ENCODE data around the gene DGKD. TPM values are rescaled to one million over a fixed set of nuclear protein-coding genes. Genes with fewer than 3 reads are reported as not detected.

The DGKD gene
- total and polyA plus RNA-seq, 2 experiments from 2014 or later: 3.9 to 4.0 TPM

- Histone ChIP-seq H2AFZ (no peak overlapping the region), H3K9me3 (ENCODE audit: low read depth) (no peaks in the 10 kb centered on the region), H3K27me3 (replicated peaks; ENCODE audit: insufficient read depth) (no peaks in the 10 kb centered on the region), H3K4me3 (no peak overlapping the region), H3K79me2 (ENCODE audit: insufficient read depth) (no peaks in the 10 kb centered on the region), H3K36me3 (ENCODE audit: low read depth) (peaks cover 46% of the 10 kb centered on the region), H3K27ac (no peak overlapping the region), H4K20me1 (ENCODE audit: insufficient read depth) (no peaks in the 10 kb centered on the region), H3K4me1 (ENCODE audit: insufficient read depth) (peaks cover 20% of the 10 kb centered on the region), H3F3A (ENCODE audit: insufficient read depth) (peaks cover 18% of the 10 kb centered on the region), H3K9me2 (ENCODE audit: insufficient read depth) (no peaks in the 10 kb centered on the region), H3K4me2 (ENCODE audit: unreplicated experiment) (no peak overlapping the region), H3K9ac (no peak overlapping the region)
- no peak for TF ChIP-seq EZH2phosphoT487 (IDR thresholded peaks at IDR 0.05; ENCODE audit: insufficient read depth, low read depth)
- no peak for TF ChIP-seq EZH2 (IDR thresholded peaks at IDR 0.05; ENCODE audit: insufficient read depth, poor library complexity, severe bottlenecking)
- in situ Hi-C loops (cut with MboI): no loop called here
- WGBS, 2 experiments (ENCODE audit: low coverage in 1 of 2, low lambda C conversion rate in 2 of 2, missing lambda C conversion rate in 2 of 2): 98 to 99% methylated on average over 4 of the region's 4 CpGs
- no peak for DNase-seq
Measured at GRCh38 chr2:233492751-233493150, 138.5 kb downstream of the DGKD start.

GRCh38 chr2:233495503-233496496 lies 141.5 kb downstream of the DGKD start:
- H3K36me3 ChIP-seq (ENCODE audit: low read depth): peaks cover 46% of the 10 kb centered on the region
- no peaks in the 10 kb centered on the region for H3K9me2 ChIP-seq (ENCODE audit: insufficient read depth)
- WGBS, 2 experiments (ENCODE audit: low coverage in 1 of 2, low lambda C conversion rate in 2 of 2, missing lambda C conversion rate in 2 of 2): 88% methylated on average over 10 of the region's 10 CpGs
- no peak overlapping the region for H3K4me3 ChIP-seq
- TF ChIP-seq EZH2phosphoT487 (IDR thresholded peaks at IDR 0.05; ENCODE audit: insufficient read depth, low read depth) (no peak), EZH2 (IDR thresholded peaks at IDR 0.05; ENCODE audit: insufficient read depth, poor library complexity, severe bottlenecking) (no peak)
- peaks cover 3% of the 10 kb centered on the region; the same call in 1 of the 2 replicates for H3F3A ChIP-seq (ENCODE audit: insufficient read depth)
- H3K27ac ChIP-seq: no peak overlapping the region
- H3K4me1 ChIP-seq (ENCODE audit: insufficient read depth): no peaks in the 10 kb centered on the region
- no peak for DNase-seq
- H3K9me3 ChIP-seq (ENCODE audit: low read depth): no peaks in the 10 kb centered on the region
- no peak overlapping the region for H3K9ac ChIP-seq
- no peak overlapping the region for H3K4me2 ChIP-seq (ENCODE audit: unreplicated experiment)
- H2AFZ ChIP-seq: no peak overlapping the region
- H4K20me1 ChIP-seq (ENCODE audit: insufficient read depth): no peaks in the 10 kb centered on the region
- in situ Hi-C loops (cut with MboI): no loop called here
- no peaks in the 10 kb centered on the region for H3K27me3 ChIP-seq (replicated peaks; ENCODE audit: insufficient read depth)
- no peaks in the 10 kb centered on the region for H3K79me2 ChIP-seq (ENCODE audit: insufficient read depth)

- Histone ChIP-seq H3K4me1 (ENCODE audit: insufficient read depth) (no peaks in the 10 kb centered on the region), H3K27ac (no peak overlapping the region), H3K9me2 (ENCODE audit: insufficient read depth) (no peaks in the 10 kb centered on the region), H3K36me3 (ENCODE audit: low read depth) (peaks cover 37% of the 10 kb centered on the region), H3K4me2 (ENCODE audit: unreplicated experiment) (no peak overlapping the region), H3K9ac (no peak overlapping the region), H3K4me3 (no peak overlapping the region), H3K27me3 (replicated peaks; ENCODE audit: insufficient read depth) (no peaks in the 10 kb centered on the region), H4K20me1 (ENCODE audit: insufficient read depth) (0 out of 2 replicates have a peak, but pooled peaks cover 4% of the 10 kb centered on the region), H3F3A (ENCODE audit: insufficient read depth) (peaks cover 11% of the 10 kb centered on the region; the same call in 1 of the 2 replicates), H2AFZ (no peak overlapping the region), H3K79me2 (ENCODE audit: insufficient read depth) (no peaks in the 10 kb centered on the region), H3K9me3 (ENCODE audit: low read depth) (no peaks in the 10 kb centered on the region)
- WGBS, 2 experiments (ENCODE audit: low coverage in 1 of 2, low lambda C conversion rate in 2 of 2, missing lambda C conversion rate in 2 of 2): 70 to 82% methylated on average over 2 of the region's 2 CpGs
- in situ Hi-C loops (cut with MboI): no loop called here
- DNase-seq: no peak
- no peak for TF ChIP-seq EZH2 (IDR thresholded peaks at IDR 0.05; ENCODE audit: insufficient read depth, poor library complexity, severe bottlenecking)
Measured at GRCh38 chr2:233497692-233498091, 143.4 kb downstream of the DGKD start.

- no peak overlapping the region for H3K27ac ChIP-seq
- H3K36me3 ChIP-seq (ENCODE audit: low read depth): peaks cover 40% of the 10 kb centered on the region
- peaks cover 11% of the 10 kb centered on the region; the same call in 1 of the 2 replicates for H3F3A ChIP-seq (ENCODE audit: insufficient read depth)
- H2AFZ ChIP-seq: no peak overlapping the region
- no peak overlapping the region for H3K9ac ChIP-seq
- H3K9me3 ChIP-seq (ENCODE audit: low read depth): peaks cover 3% of the 10 kb centered on the region
- DNase-seq: no peak
- H3K9me2 ChIP-seq (ENCODE audit: insufficient read depth): no peaks in the 10 kb centered on the region
- no peaks in the 10 kb centered on the region for H3K79me2 ChIP-seq (ENCODE audit: insufficient read depth)
- H3K4me1 ChIP-seq (ENCODE audit: insufficient read depth): no peaks in the 10 kb centered on the region
- in situ Hi-C loops (cut with MboI): no loop called here
- TF ChIP-seq EZH2phosphoT487 (IDR thresholded peaks at IDR 0.05; ENCODE audit: insufficient read depth, low read depth) (no peak), EZH2 (IDR thresholded peaks at IDR 0.05; ENCODE audit: insufficient read depth, poor library complexity, severe bottlenecking) (no peak)
- no peaks in the 10 kb centered on the region for H3K27me3 ChIP-seq (replicated peaks; ENCODE audit: insufficient read depth)
- no peak overlapping the region for H3K4me2 ChIP-seq (ENCODE audit: unreplicated experiment)
- H3K4me3 ChIP-seq: no peak overlapping the region
- H4K20me1 ChIP-seq (ENCODE audit: insufficient read depth): 0 out of 2 replicates have a peak, but pooled peaks cover 4% of the 10 kb centered on the region
- 91 to 100% methylated on average over 2 of the region's 2 CpGs for WGBS, 2 experiments (ENCODE audit: low coverage in 1 of 2, low lambda C conversion rate in 2 of 2, missing lambda C conversion rate in 2 of 2)
Measured at GRCh38 chr2:233498126-233498525, 143.8 kb downstream of the DGKD start.

Data from GM23248 (cell line).